Mesothelial cell of epicardium (in vitro differentiated cells): ENCODE results near the gene SRPX. TPM values are rescaled to one million over a fixed set of nuclear protein-coding genes. Genes with fewer than 3 reads are reported as not detected.

Experiments
- DNase-seq, 2 experiments: peaks; one replicate each; pipeline ENCODE4 v3.0.0; 2021; ENCODE audit warnings: low spot score in 2 of 2; ENCODE audit not compliant: unreplicated experiment in 2 of 2
- H3K27ac Mint-ChIP-seq: 2 replicates; pipeline ENCODE4 v1.8.0; 2021; ENCODE audit warnings: mixed read lengths
- H3K27me3 Mint-ChIP-seq: 2 replicates; pipeline ENCODE4 v1.8.0; 2021; ENCODE audit warnings: low read depth, mixed read lengths
- H3K36me3 Mint-ChIP-seq: 2 replicates; pipeline ENCODE4 v1.8.0; 2021; ENCODE audit warnings: mixed read lengths
- H3K4me1 Mint-ChIP-seq: 2 replicates; pipeline ENCODE4 v1.8.0; 2021; ENCODE audit warnings: mixed read lengths
- H3K4me3 Mint-ChIP-seq: 2 replicates; pipeline ENCODE4 v1.8.0; 2021; ENCODE audit warnings: mild to moderate bottlenecking, moderate library complexity, mixed read lengths
- H3K9me3 Mint-ChIP-seq: 2 replicates; pipeline ENCODE4 v1.8.0; 2021; ENCODE audit warnings: mixed read lengths
- CTCF ChIP-seq: fragments of 200-600 bp; sonication (generic); IDR thresholded peaks from one replicate; pipeline ENCODE4 v1.5.0; 2021; ENCODE audit warnings: antibody characterized with exemption; ENCODE audit not compliant: unreplicated experiment
- total RNA-seq: library from RNA; stranded (reverse); gene quantifications from 3 replicates; pipeline ENCODE4 v1.2.1, GENCODE V29; 2021

SRPX gene
- total RNA-seq, 1 donor from 2014 or later, result 17.1 TPM

GRCh38 chrX:38206036-38206435 is 14.6 kb downstream of the SRPX start:
- H3K4me1 Mint-ChIP-seq, result no peaks in the 10 kb centered on the region
- H3K27me3 Mint-ChIP-seq, result no peaks in the 10 kb centered on the region
- no peak overlapping the region for H3K4me3 Mint-ChIP-seq
- DNase-seq, result no peak
- no peak for TF ChIP-seq CTCF
- H3K36me3 Mint-ChIP-seq, result peaks cover 1% of the 10 kb centered on the region
- H3K9me3 Mint-ChIP-seq, result peaks cover 38% of the 10 kb centered on the region
- no peak overlapping the region for H3K27ac Mint-ChIP-seq

GRCh38 chrX:38205039-38205438 is 15.6 kb downstream of the SRPX start:
- no peak for DNase-seq
- no peak overlapping the region for H3K27ac Mint-ChIP-seq
- H3K4me1 Mint-ChIP-seq, result no peaks in the 10 kb centered on the region
- H3K27me3 Mint-ChIP-seq, result no peaks in the 10 kb centered on the region
- no peak for TF ChIP-seq CTCF
- peaks cover 1% of the 10 kb centered on the region for H3K36me3 Mint-ChIP-seq
- H3K4me3 Mint-ChIP-seq, result no peak overlapping the region
- H3K9me3 Mint-ChIP-seq, result peaks cover 38% of the 10 kb centered on the region

GRCh38 chrX:38192007-38192810 is 28.5 kb downstream of the SRPX start:
- Mint-ChIP-seq H3K4me1 (peaks cover 3% of the 10 kb centered on the region), H3K36me3 (no peaks in the 10 kb centered on the region), H3K9me3 (peaks cover 19% of the 10 kb centered on the region), H3K27ac (no peak overlapping the region), H3K27me3 (no peaks in the 10 kb centered on the region), H3K4me3 (no peak overlapping the region)
- DNase-seq, result no peak
- no peak for TF ChIP-seq CTCF

DNA sequence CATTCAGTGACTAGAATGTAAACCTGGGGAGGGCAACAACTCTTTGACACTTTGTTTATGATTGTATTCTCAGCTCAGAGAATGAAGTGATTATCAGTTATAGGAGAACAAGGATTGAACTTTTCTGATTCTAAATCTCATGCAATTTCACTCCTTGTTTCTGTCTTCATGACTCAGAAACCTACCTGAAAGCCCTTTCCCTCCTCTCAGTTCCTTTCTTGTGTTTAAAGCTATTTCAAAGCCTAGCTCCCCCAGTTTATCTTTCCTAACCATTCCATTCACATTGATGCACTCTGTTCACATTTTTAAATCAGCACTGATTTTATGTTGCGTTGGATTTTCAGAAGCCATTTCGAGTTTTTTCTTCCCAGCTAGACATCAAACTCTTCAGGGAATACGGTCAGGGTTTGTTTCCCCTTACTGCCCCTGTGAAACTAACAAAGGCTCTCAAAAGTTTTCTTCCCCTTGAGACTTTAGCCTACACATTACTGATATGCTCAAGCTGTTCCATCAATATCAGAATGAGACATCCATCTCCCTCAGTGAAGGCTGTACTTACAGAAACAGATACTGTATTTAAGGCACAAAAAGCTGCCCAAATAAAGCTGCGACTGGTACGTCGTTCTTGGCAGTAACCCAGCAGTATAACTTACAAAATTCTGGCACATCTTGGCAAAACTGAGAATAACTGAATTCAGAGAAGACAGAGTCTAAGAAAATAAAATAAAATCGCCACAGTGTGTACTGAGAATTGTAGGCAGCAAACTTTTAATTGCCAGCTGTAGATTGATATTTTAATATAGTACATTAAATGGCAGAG is 31.0 kb downstream of the SRPX start:
- H3K27ac Mint-ChIP-seq, result no peak overlapping the region
- no peak for DNase-seq
- no peaks in the 10 kb centered on the region for H3K27me3 Mint-ChIP-seq
- H3K9me3 Mint-ChIP-seq, result peaks cover 23% of the 10 kb centered on the region
- H3K4me3 Mint-ChIP-seq, result no peak overlapping the region
- H3K4me1 Mint-ChIP-seq, result peaks cover 3% of the 10 kb centered on the region
- H3K36me3 Mint-ChIP-seq, result no peaks in the 10 kb centered on the region
- no peak for TF ChIP-seq CTCF

DNA sequence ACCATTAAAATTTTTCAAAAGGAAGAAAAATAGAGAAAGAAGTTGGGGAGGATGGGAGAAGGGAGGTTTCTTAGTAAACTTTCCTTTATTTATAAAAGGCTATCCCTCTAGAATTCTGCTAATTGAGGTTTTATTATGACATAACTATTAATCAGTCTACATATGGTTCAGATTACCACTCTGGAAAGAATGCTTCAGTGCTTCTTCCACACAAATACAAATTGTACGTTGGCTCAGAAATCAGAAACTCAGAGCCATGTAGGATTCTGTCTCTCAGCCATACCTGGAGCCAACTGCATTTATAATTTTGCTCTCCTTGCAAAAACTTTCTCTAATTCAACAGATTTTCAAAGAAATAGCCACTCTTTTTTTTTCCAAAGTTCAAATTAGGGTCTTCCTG is 37.1 kb downstream of the SRPX start:
- no peaks in the 10 kb centered on the region for H3K36me3 Mint-ChIP-seq
- H3K4me3 Mint-ChIP-seq, result no peak overlapping the region
- H3K4me1 Mint-ChIP-seq, result peaks cover 6% of the 10 kb centered on the region
- DNase-seq, result no peak
- H3K9me3 Mint-ChIP-seq, result peaks cover 29% of the 10 kb centered on the region
- no peaks in the 10 kb centered on the region for H3K27me3 Mint-ChIP-seq
- peak overlapping the region; percentile 53 for H3K27ac Mint-ChIP-seq
- TF ChIP-seq CTCF, result no peak
